GM20431 (cell line): ENCODE measurements around the gene PTCRA.
"Not testable (repeated sequence)": the region's sequence is repeated elsewhere in the genome, so short reads cannot be mapped to it uniquely, and the experiment has no call there.

Experiments
- in situ Hi-C: fragments of 300-500 bp; cut with MseI, MboI; formaldehyde crosslinking; loops from one replicate; pipeline ENCODE4 v1.15.0; 2020; ENCODE audit warnings: low sequenced_read_pairs; ENCODE audit not compliant: unreplicated experiment

PTCRA gene

GRCh38 chr6:42915732-42916131 is at the start of gene PTCRA:
Gene PTCRA (plus strand): TSS chr6:42916053. CDS start chr6:42916070, 17 bp downstream.
- in situ Hi-C loops = loop anchor here (25.0 kb wide), 1 partner anchor 222 kb away; no protein-coding TSS in a partner anchor

GRCh38 chr6:42870145-42870936 is 45.5 kb upstream of the PTCRA start:
- in situ Hi-C loops = no loop called here

GRCh38 chr6:42871711-42872110 is 44.1 kb upstream of the PTCRA start:
- in situ Hi-C loops = no loop called here

- in situ Hi-C loops = no loop called here
These were observed 42.5 kb upstream of the PTCRA start for GRCh38 chr6:42873313-42873712.

- in situ Hi-C loops = no loop called here
These were observed 38.2 kb upstream of the PTCRA start for GRCh38 chr6:42877695-42878094.

GRCh38 chr6:42879372-42880239 is 36.2 kb upstream of the PTCRA start, which contains the start of gene RPL7L1:
Gene RPL7L1 (plus strand): TSS chr6:42879616. CDS start chr6:42879911, 295 bp downstream.
- in situ Hi-C loops = no loop called here

GRCh38 chr6:42880240-42880817 is 35.5 kb upstream of the PTCRA start:
- in situ Hi-C loops = not testable (repeated sequence)

- in situ Hi-C loops = not testable (repeated sequence)
These were observed 35.0 kb upstream of the PTCRA start for GRCh38 chr6:42880871-42881270.

- in situ Hi-C loops = no loop called here
These were observed 30.2 kb upstream of the PTCRA start for GRCh38 chr6:42885702-42886101.

GRCh38 chr6:42888201-42888600 is 27.7 kb upstream of the PTCRA start:
- in situ Hi-C loops = not testable (repeated sequence)

- in situ Hi-C loops = no loop called here
These were observed 26.0 kb upstream of the PTCRA start for GRCh38 chr6:42889815-42890214.

- in situ Hi-C loops = no loop called here
These were observed 25.3 kb upstream of the PTCRA start for GRCh38 chr6:42890311-42891198.

- in situ Hi-C loops = no loop called here
These were observed 24.6 kb upstream of the PTCRA start for GRCh38 chr6:42891199-42891722.

GRCh38 chr6:42894041-42894828 is 21.6 kb upstream of the PTCRA start:
- in situ Hi-C loops = not testable (repeated sequence)

- in situ Hi-C loops = no loop called here
These were observed 19.6 kb upstream of the PTCRA start for GRCh38 chr6:42896178-42896719.

GRCh38 chr6:42898891-42899361 is 16.9 kb upstream of the PTCRA start:
- in situ Hi-C loops = no loop called here

GRCh38 chr6:42899871-42900270 is 16.0 kb upstream of the PTCRA start:
- in situ Hi-C loops = loop anchor here (25.0 kb wide), 1 partner anchor 237 kb away; no protein-coding TSS in a partner anchor

- in situ Hi-C loops = loop anchor here (25.0 kb wide), 1 partner anchor 236 kb away; no protein-coding TSS in a partner anchor
These were observed 14.3 kb upstream of the PTCRA start for GRCh38 chr6:42901538-42901957.
